Left kidney (tissue), 2 donors: ENCODE measurements around the gene NDUFS7. TPM values are rescaled to one million over a fixed set of nuclear protein-coding genes. Genes with fewer than 3 reads are reported as not detected.
A peak's percentile ranks its signal among the peaks of the same experiment; 100 is the strongest.

ENCODE experiments used
- DNase-seq: peaks from one replicate; pipeline ENCODE4 v3.0.0-alpha.2; 2013
- polyA plus RNA-seq: library from polyadenylated mRNA; unstranded; fragments of 120-200 nt; gene quantifications from one replicate; pipeline ENCODE4 v1.2.1, GENCODE V29; 2013; ENCODE audit not compliant: insufficient read length

The NDUFS7 gene
- polyA plus RNA-seq, 1 donor: 40.2 TPM

DNA sequence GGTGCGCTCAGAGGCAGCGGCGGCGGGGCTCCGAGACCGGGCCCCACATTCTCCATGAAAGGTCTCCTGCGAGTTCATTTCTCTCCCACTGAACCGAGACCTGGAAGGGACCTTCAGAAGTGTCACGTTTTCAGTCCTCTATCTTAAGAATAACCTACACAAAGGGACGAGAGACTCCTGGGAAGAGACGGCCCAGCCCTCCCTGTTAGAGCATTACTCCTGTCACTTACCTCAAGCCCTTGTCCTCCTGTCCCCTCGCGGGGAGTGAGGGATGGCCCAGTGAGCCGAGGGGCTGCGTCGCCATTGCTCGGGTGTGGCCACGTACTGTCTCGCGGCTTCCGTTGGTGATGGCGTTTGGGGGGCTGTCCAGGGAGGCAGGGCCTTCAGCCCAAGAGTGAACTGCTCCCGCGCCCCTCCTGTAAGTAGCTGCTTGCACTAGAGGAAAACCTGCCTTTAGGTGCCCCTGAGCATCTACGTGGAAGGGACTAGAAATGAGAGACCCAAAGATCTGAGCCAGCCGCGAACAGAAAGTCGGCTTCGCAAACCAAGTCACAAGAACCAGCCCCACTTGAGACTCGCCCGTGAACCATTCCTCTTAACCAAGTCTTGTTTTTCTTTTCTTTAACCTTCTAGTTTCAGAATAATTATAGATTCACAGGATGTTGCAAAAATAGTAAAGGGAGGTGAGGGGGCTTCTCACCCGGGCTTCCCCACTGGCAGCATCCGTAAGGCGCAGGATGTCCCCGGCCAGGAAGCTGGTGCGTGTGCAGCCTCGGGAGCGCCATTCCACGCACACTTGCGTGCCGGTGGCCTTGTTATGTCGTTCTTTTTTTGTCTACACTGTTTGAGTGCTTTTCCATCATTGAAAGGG, 21.1 kb upstream of the NDUFS7 start:
- no peak for DNase-seq

- DNase-seq: no peak
Measured at GRCh38 chr19:1363599-1363998, 20.1 kb upstream of the NDUFS7 start.

- no peak for DNase-seq
Measured at GRCh38 chr19:1364070-1364704, 19.5 kb upstream of the NDUFS7 start.

- no peak for DNase-seq
Measured at GRCh38 chr19:1365319-1366269, 18.1 kb upstream of the NDUFS7 start.

GRCh38 chr19:1366296-1366695, 17.4 kb upstream of the NDUFS7 start:
- no peak for DNase-seq

DNA sequence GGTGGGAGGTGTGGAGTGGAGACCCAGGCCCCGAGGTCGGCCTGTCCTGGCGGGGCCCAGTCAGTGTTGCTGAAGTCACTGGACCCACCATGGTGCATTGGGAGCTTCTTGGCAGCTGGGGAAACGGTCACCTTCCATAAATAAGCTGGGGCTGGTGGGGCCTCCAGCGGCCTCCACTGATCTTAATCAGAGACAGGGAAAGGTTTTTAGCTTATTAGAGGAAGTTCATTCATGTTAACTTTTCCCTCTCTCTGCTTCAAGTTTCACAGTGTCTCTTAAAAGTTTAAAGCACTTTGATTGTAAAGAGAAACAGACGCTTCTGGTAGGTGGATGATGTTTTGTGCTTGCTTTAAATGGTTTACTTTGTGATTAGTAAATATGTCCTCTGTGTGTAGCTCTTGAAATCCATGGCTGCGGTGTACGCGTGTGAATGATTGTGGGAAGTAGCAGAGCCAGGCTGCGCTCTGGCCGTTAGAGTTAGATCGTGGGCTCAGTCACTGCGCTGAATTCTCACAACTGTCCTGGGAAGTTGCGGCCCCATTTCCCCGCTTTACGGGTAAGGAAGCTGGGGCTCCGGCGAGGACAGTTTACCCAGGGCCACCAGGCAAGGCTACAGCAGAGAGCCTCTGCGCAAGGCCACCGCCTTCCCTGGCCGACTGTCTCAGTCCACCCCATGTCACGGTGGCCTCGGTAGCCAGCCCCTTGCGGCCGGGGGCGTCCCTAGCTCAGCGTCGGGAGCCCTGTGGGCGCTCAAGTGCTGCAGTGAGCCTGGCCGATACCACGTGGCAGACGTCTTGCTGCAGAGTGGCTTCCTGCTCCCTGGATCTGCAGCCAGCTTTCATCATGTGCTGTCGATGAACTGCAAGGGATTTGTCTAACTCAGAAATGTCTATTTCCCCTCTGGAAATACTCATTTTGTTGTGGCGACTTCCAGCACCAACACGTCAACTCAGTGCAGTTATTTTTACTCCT, 16.5 kb upstream of the NDUFS7 start:
- DNase-seq: no peak

GRCh38 chr19:1369214-1369805, 14.4 kb upstream of the NDUFS7 start:
- DNase-seq: no peak

DNA sequence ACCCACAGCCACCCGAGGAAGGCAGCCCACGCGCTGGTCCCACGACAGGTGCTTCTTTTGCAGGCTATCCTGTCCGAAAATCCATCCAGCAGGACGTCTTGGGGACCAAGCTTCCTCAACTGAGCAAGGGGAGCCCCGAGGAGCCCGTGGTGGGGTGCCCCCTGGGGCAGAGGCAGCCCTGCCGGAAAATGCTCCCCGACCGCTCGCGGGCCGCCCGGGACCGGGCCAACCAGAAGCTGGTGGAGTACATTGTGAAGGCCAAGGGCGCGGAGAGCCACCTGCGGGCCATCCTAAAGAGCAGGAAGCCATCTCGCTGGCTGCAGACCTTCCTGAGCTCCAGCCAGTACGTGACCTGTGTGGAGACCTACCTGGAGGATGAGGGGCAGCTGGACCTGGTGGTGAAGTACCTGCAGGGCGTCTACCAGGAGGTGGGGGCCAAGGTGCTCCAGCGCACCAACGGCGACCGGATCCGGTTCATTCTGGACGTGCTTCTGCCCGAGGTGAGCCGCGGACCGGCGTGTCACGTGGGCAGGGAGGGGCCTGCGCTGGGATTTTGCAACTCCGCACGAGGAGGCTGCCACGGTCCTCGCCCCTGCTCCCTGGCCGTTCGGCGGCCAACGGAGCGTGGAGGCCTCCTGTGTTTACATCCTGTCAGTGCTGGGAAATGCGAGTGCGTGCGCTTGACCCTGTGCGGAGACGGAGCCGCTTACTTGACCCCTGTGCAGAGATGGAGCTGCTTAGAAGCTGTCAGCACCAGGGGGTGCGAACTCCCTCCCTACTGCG, 12.9 kb upstream of the NDUFS7 start:
- DNase-seq: peak; percentile 62

DNA sequence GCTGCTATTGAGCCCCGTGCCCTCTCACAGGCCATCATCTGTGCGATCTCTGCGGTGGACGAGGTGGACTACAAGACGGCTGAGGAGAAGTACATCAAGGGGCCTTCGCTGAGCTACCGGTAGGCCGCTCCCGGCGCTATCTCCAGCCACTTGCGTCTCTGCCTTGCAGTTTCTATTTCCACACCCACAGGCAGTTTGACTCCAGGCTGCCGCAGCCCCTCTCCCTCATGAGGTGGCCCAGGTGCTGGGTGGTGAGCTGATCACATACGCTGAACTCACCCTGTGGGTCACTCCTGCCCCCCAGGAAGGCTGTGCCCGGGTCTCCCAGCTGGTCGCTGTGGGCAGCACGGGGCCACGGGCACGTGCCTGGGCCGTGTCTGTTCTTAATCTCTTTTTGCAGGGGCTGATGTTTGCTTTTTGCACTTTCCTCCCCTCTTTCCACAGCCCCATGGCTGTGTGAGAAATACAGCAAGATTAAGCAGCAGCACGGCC, 10.6 kb upstream of the NDUFS7 start:
- no peak for DNase-seq

DNA sequence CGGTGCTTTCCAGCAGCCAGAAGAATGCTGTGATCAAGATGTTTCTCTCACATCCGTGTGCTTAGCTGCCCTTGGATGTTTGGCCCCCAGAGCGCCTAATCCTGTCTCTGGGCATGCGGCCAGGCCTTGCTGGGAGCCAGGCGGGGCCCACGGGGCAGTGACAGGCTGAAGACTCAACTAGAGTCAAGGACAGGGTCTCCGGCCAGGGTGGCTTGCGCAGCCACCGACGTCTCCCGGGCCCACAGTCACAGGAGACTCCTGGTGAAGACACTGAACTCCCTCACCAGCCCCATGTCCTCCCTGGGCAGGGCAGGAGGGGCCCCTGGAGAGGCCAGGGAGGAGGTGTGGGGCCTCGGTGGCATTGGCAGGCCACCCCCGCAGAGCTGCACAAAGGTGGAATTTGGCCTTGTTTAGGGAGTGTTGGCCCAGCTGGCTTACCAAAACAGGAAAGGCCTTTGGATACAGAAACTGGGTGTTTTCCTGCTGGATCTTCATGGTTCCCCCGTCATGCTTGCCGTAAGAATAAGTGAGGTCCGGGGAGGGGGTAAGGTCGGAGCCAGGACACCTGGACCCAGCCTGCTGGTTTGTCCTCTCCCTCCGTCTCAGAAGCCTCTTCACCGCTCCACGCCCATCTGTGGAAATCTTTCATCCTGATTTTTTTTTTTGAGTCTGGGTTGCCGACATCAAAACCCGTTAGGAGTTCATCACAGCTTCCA, 10.0 kb upstream of the NDUFS7 start:
- DNase-seq: no peak

DNA sequence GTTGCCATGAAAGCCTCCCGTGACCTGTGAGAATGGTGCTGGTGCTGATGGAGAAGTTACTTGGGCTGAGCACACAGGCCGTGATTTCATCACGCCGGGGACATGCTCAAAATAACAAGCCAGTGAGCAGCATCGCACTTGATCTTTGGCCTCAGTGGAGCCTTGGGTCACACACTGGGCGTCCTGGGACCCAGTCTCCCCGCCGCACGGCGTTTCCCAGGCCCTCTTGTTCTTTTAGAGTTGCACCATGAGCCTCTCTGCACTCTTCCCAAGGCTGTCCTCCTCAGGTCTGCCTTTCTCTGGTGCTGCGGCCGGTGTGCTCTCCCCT, 9.5 kb upstream of the NDUFS7 start:
- no peak for DNase-seq

DNA sequence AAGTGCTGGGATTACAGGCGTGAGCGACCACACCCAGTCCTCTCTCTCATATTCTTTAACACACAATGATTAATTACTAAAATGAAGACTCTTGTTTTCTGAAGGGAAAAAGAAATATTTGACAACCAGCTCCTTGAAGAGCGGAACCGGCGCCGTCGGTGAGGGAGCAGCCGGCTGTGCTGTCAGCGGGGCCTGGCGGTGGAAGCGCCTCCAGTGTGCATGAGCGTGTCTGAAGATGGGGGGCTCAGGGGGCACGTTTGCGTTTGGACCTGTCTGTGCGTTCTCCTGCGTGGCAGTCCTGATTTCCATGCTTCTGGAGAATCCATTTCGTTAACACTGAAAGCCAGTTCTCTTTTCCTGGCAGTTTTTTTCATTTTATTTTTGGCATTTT, 7.3 kb upstream of the NDUFS7 start:
- DNase-seq: no peak

DNA sequence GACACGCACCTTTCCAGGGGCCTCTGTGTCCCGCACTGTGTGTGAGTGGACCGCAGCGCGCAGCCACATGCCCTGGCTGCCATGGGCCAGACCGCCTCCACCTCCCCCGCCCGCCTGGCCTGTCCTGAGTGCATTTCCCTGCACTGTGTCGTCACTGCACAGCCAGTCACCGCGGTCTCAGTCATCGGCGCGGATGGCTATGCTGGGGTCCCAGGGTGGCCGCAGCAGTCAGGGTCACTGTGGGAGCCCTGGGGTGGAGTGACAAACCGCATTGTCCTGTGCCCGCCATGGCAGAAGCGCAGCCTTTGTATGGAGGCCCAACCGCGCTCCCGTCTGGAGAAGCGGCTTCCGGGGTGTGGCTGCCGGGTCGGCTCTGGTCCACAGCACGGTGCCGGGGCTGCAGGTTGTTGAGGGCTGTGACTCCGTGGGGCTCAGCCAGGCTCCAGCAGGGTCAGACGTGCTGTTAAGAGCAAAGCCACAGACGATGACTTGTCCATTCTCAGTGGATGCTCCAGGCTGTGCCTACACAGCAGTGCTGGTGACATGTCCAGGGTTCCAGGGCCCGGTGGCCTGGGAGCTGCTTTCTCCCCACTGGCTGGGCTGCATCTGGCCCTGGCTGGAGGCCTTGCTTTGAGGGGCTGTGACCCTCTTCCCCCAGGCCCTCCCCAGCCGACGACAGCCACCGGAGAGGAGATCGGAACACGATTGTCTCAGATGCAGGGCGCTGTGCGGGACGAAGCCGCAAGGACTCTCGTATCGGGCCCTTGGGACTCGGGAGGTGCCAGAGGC, 6.3 kb upstream of the NDUFS7 start:
- no peak for DNase-seq

DNA sequence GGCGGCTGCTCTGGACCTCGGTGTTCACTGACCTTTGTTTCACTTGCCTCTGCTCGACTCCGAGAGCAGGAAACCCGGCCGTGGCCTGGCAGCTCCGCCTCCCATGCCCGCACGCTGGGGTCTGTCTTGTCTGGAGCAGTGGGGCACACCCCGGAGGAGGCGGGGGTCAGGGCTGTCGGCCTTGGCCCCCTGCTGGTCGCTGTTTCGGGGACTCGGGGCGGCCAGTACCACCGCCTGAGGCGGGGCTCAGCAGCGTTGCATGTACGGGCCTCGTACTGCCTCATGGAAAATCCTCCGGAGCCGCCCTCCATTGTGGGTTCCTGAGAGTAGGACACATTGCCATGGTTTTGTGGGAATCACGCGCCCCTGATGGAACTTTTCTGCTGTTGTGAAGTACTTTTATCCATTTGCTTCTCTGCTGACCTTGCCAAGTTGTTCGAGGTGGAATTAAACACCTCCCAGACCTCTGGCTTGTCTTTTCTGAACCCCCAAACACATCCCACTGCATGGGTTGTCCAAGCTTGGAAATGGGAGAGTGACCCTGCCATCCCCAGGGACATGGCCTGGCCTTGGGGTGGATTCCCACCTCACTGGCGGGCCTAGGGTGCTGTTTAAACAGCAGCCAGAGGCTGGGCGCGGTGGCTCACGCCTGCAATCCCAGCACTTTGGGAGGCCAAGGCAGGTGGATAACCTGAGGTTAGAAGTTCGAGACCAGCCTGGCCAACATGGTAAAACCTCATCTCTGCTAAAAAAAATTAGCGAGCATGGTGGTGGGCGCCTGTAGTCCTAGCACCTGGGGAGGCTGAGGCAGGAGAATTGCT, 5.5 kb upstream of the NDUFS7 start:
- no peak for DNase-seq

DNA sequence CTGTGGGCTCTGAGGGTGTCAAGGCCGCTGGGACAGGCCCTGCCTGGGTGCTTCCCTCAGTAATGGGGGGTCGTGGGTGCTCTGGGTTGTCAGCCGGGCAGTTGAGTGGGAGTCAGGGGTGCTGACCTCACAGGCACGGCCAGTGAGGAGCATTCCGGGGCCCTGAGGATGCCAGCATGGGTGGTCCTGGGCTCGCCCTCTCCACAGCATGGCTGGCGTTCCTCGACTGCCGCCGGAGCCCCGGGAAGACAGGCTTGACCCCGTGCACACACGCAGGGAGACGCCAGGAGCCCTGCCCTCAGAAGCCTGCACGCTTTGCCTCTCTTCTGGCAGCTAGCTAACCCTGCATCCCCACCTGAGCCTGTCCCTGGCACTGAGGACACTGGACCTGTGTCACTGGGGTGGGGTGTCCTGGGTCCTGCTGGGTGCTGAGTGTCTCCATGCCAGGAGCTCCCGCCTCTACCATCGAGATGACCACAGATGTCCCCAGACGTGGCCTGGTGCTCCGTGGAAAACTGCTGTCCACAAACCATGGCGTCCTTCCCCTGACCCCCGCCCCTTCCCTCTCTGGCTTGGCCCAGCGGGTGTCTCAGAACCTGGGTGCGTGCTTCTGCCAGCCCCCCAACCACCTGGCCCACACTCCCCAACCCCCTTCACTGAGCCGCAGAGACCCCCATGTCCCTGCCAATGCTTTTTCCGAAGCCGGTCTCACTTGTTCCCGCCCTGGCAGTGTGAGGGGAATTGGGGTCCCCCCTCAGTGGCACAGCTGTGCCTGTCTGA, 4.4 kb upstream of the NDUFS7 start:
- DNase-seq: no peak

- no peak for DNase-seq
Measured at GRCh38 chr19:1379961-1380489, 3.7 kb upstream of the NDUFS7 start.

GRCh38 chr19:1382250-1382649, 1.5 kb upstream of the NDUFS7 start:
- no peak for DNase-seq
